A549 (cell line): Measurements from ENCODE around the gene TM4SF18. TPM values are rescaled to one million over a fixed set of nuclear protein-coding genes. Genes with fewer than 3 reads are reported as not detected.

ENCODE experiments used
- ATOH8 ChIP-seq: fragments of 250-450 bp; sonication (Bioruptor Pico); IDR thresholded peaks from 2 replicates; pipeline ENCODE4 v1.5.0; 2020; ENCODE audit warnings: low read depth, mild to moderate bottlenecking, moderate library complexity
- BCL3 ChIP-seq: fragments of >200 bp; sonication (Bioruptor Twin); formaldehyde crosslinking; IDR thresholded peaks from 3 replicates; pipeline ENCODE4 v1.6.1; 2016
- BHLHE40 ChIP-seq: IDR thresholded peaks from 2 replicates; pipeline ENCODE4 v1.6.1; 2012; ENCODE audit warnings: low read depth, low read length, inconsistent platforms
- CBX2 ChIP-seq: fragments of 200-600 bp; sonication (generic); IDR thresholded peaks from 2 replicates; pipeline ENCODE4 v1.6.1; 2016; ENCODE audit warnings: low read depth, mild to moderate bottlenecking, borderline replicate concordance
- CBX8 ChIP-seq: fragments of 200-600 bp; sonication (generic); IDR thresholded peaks from 2 replicates; pipeline ENCODE4 v1.6.1; 2016
- CEBPB ChIP-seq, 2 experiments: fragments of >200 bp in 1 of 2; sonication (Bioruptor Twin) in 1 of 2; formaldehyde crosslinking in 1 of 2; IDR thresholded peaks; 2 replicates each; pipeline ENCODE4 v1.6.1; 2012 to 2016
- CHD2 ChIP-seq: fragments of 150-350 bp; IDR thresholded peaks from 2 replicates; pipeline ENCODE4 v1.6.1; 2014; ENCODE audit warnings: low read length; ENCODE audit not compliant: partially characterized antibody
- CTCF ChIP-seq: fragments of >200 bp; sonication (Bioruptor Twin); formaldehyde crosslinking; IDR thresholded peaks from 3 replicates; pipeline ENCODE4 v1.5.1; 2016
- EHF ChIP-seq: fragments of 250-450 bp; sonication (Bioruptor Pico); IDR thresholded peaks from 2 replicates; pipeline ENCODE4 v1.5.0; 2020; ENCODE audit warnings: mild to moderate bottlenecking
- EHMT2 ChIP-seq: fragments of 200-600 bp; sonication (generic); IDR thresholded peaks from 2 replicates; pipeline ENCODE4 v1.6.1; 2016; ENCODE audit warnings: antibody characterized with exemption, low read depth, mild to moderate bottlenecking, moderate library complexity
- ELK1 ChIP-seq: fragments of 150-350 bp; IDR thresholded peaks from 2 replicates; pipeline ENCODE4 v1.6.1; 2014; ENCODE audit warnings: low read depth, mild to moderate bottlenecking, low read length
- ESRRA ChIP-seq: fragments of 150-350 bp; IDR thresholded peaks from 2 replicates; pipeline ENCODE4 v1.6.1; 2014; ENCODE audit warnings: mild to moderate bottlenecking, low read length, borderline replicate concordance
- FOSB ChIP-seq: fragments of 250-450 bp; sonication (Bioruptor Pico); IDR thresholded peaks from 2 replicates; pipeline ENCODE4 v1.5.0; 2020; ENCODE audit warnings: mild to moderate bottlenecking, moderate library complexity
- FOSL2 ChIP-seq, 2 experiments: fragments of 450-650 bp in 1 of 2; fragments of >200 bp in 1 of 2; sonication (Bioruptor Twin) in 1 of 2; formaldehyde crosslinking; IDR thresholded peaks; 2 replicates each; pipeline versions ENCODE4 v1.5.0 to v1.6.1; 2016 to 2020; ENCODE audit warnings: mild to moderate bottlenecking in 1 of 2, moderate library complexity in 1 of 2
- FOXS1 ChIP-seq: fragments of 250-450 bp; sonication (Bioruptor Pico); IDR thresholded peaks from 2 replicates; pipeline ENCODE4 v1.5.0; 2020; ENCODE audit warnings: mild to moderate bottlenecking, moderate library complexity
- GATA3 ChIP-seq: IDR thresholded peaks from 2 replicates; pipeline ENCODE4 v1.6.1; 2012; ENCODE audit warnings: borderline replicate concordance
- HEYL ChIP-seq: fragments of 250-450 bp; sonication (Bioruptor Pico); IDR thresholded peaks from 2 replicates; pipeline ENCODE4 v1.8.0; 2021; ENCODE audit warnings: mild to moderate bottlenecking, moderate library complexity
- JUN ChIP-seq, 2 experiments: fragments of >200 bp; sonication (Bioruptor Twin); formaldehyde crosslinking; IDR thresholded peaks; 2 replicates in 1 of 2; 3 replicates in 1 of 2; pipeline ENCODE4 v1.6.1; 2016 to 2017
- MAFK ChIP-seq: fragments of 450-650 bp; IDR thresholded peaks from 2 replicates; pipeline ENCODE4 v1.6.1; 2014; ENCODE audit not compliant: partially characterized antibody
- MYC ChIP-seq: IDR thresholded peaks from 2 replicates; pipeline ENCODE4 v1.6.1; 2012; ENCODE audit warnings: mild to moderate bottlenecking, inconsistent platforms, low read length, improper control_type of control experiment, borderline replicate concordance
- NFE2L2 ChIP-seq: fragments of 150-350 bp; conservative IDR thresholded peaks from 2 replicates; pipeline ENCODE4 v1.6.1; 2014; ENCODE audit warnings: low read length
- NR3C1 ChIP-seq: fragments of >200 bp; sonication (Bioruptor Twin); formaldehyde crosslinking; IDR thresholded peaks from 3 replicates; pipeline ENCODE4 v1.6.1; 2017
- PBX3 ChIP-seq: IDR thresholded peaks from 2 replicates; pipeline ENCODE4 v1.6.1; 2012
- PHF8 ChIP-seq: fragments of 200-600 bp; sonication (generic); IDR thresholded peaks from 2 replicates; pipeline ENCODE4 v1.6.1; 2016; ENCODE audit warnings: low read depth, mild to moderate bottlenecking, antibody characterized with exemption, moderate library complexity, borderline replicate concordance
- POLR2A ChIP-seq: IDR thresholded peaks from 2 replicates; pipeline ENCODE4 v1.6.1; 2012; ENCODE audit warnings: mild to moderate bottlenecking, low read length
- POLR2AphosphoS2 ChIP-seq: conservative IDR thresholded peaks from 2 replicates; pipeline ENCODE4 v1.6.1; 2012; ENCODE audit warnings: low read length, improper control_type of control experiment, inconsistent platforms
- RAD21 ChIP-seq, 2 experiments: fragments of >200 bp in 1 of 2; sonication (Bioruptor Twin) in 1 of 2; formaldehyde crosslinking in 1 of 2; IDR thresholded peaks in 1 of 2; conservative IDR thresholded peaks in 1 of 2; 2 replicates in 1 of 2; 3 replicates in 1 of 2; pipeline ENCODE4 v1.6.1; 2012 to 2018; ENCODE audit warnings: inconsistent platforms in 1 of 2
- RCOR1 ChIP-seq: fragments of 150-350 bp; IDR thresholded peaks from 2 replicates; pipeline ENCODE4 v1.6.1; 2014; ENCODE audit warnings: antibody characterized with exemption, low read length, low read depth
- RFX5 ChIP-seq: fragments of 450-650 bp; IDR thresholded peaks from 2 replicates; pipeline ENCODE4 v1.7.1; 2014; ENCODE audit warnings: antibody characterized with exemption, mild to moderate bottlenecking, moderate library complexity
- RNF2 ChIP-seq: fragments of 200-600 bp; sonication (generic); IDR thresholded peaks from 2 replicates; pipeline ENCODE4 v1.6.1; 2016; ENCODE audit warnings: low read depth, mild to moderate bottlenecking, antibody characterized with exemption, moderate library complexity, borderline replicate concordance
- SMC3 ChIP-seq: fragments of >200 bp; sonication (Bioruptor Twin); formaldehyde crosslinking; IDR thresholded peaks from 3 replicates; pipeline ENCODE4 v1.6.1; 2018; ENCODE audit warnings: inconsistent platforms
- SREBF2 ChIP-seq: fragments of 450-650 bp; IDR thresholded peaks from 2 replicates; pipeline ENCODE4 v1.6.1; 2014; ENCODE audit warnings: mild to moderate bottlenecking, moderate library complexity
- TFCP2L1 ChIP-seq: fragments of 250-450 bp; sonication (Bioruptor Pico); IDR thresholded peaks from 2 replicates; pipeline ENCODE4 v1.5.0; 2021; ENCODE audit warnings: mild to moderate bottlenecking
- TP53 ChIP-seq: fragments of 250-450 bp; sonication (Bioruptor Pico); IDR thresholded peaks from 2 replicates; pipeline ENCODE4 v1.5.0; 2021; ENCODE audit warnings: mild to moderate bottlenecking, moderate library complexity
- USF2 ChIP-seq: fragments of 450-650 bp; IDR thresholded peaks from 2 replicates; pipeline ENCODE4 v1.6.1; 2014; ENCODE audit warnings: antibody characterized with exemption
- ZFP36 ChIP-seq: fragments of 450-650 bp; IDR thresholded peaks from 2 replicates; pipeline ENCODE4 v1.6.1; 2014; ENCODE audit warnings: borderline replicate concordance; ENCODE audit not compliant: partially characterized antibody
- ZNF302 ChIP-seq: fragments of 250-450 bp; sonication (Bioruptor Pico); IDR thresholded peaks from 2 replicates; pipeline ENCODE4 v1.9.0; 2021; ENCODE audit warnings: inconsistent platforms, mild to moderate bottlenecking, moderate library complexity
- ZSCAN20 ChIP-seq: fragments of 250-450 bp; sonication (Bioruptor Pico); IDR thresholded peaks from 2 replicates; pipeline ENCODE4 v1.8.0; 2022; ENCODE audit warnings: mild to moderate bottlenecking, moderate library complexity
- polyA plus RNA-seq, 4 experiments: library from polyadenylated mRNA; depleted of rRNA in 3 of 4; stranded (reverse); fragments of >200 nt; fragmentation: RNase III in 1 of 4; extraction: RNeasy Plus Mini Kit Qiagen cat#74134 plus additional on column Dnase treatment in 1 of 4; gene quantifications; 2 replicates in 3 of 4; 3 replicates in 1 of 4; pipeline ENCODE4 v1.2.3, GENCODE V29; 2011 to 2017

TM4SF18 gene
- polyA plus RNA-seq, 2 of the 4 experiments (the other 2 are of a cell fraction) = 51.3 to 99.8 TPM

GRCh38 chr3:149340310-149340933 is 7.0 kb upstream of the TM4SF18 start (continued):
- TF ChIP-seq CTCF (no peak), POLR2A (no peak), PBX3 (peak; percentile 48; the same call in 1 of the 2 replicates), BHLHE40 (no peak), ELK1 (no peak), MAFK (no peak), BCL3 (0 out of 3 replicates have a peak, but pooled peaks have one; percentile 9), CHD2 (no peak), USF2 (no peak), ESRRA (no peak), POLR2AphosphoS2 (no peak), TFCP2L1 (CRISPR knock-in tag) (0 out of 2 replicates have a peak, but pooled peaks have one; percentile 38), ATOH8 (peak; percentile 77; the same call in 1 of the 2 replicates), RAD21 (conservative IDR thresholded peaks at IDR 0.05 in 1 of 2, IDR thresholded peaks at IDR 0.05 in 1 of 2) (0 out of 5 replicates have a peak, but pooled peaks of 1 of the 2 experiments have one; percentile 5), PHF8 (no peak), ZSCAN20 (no peak), CBX8 (no peak), SREBF2 (no peak), ZFP36 (no peak), RNF2 (no peak), NR3C1 (no peak), ZNF302 (CRISPR knock-in tag) (no peak), JUN (IDR thresholded peaks at IDR 0.05) (peak in 1 of 2 experiments; percentile 69; a peak in 4 of 5 replicates), NFE2L2 (no peak), EHMT2 (no peak), EHF (CRISPR knock-in tag) (no peak), FOXS1 (CRISPR knock-in tag) (peak; percentile 87), RFX5 (no peak), FOSL2 (IDR thresholded peaks at IDR 0.05) (no peak), FOSL2 (CRISPR knock-in tag; IDR thresholded peaks at IDR 0.05) (no peak; the same call in 1 of the 2 replicates), HEYL (no peak), GATA3 (peak; percentile 50; the same call in 1 of the 2 replicates), SMC3 (no peak; the same call in 1 of the 3 replicates), CBX2 (no peak), RCOR1 (no peak), FOSB (CRISPR knock-in tag) (no peak), MYC (no peak), CEBPB (IDR thresholded peaks at IDR 0.05) (peak in 1 of 2 experiments; percentile 1; a peak in 1 of 4 replicates), TP53 (CRISPR knock-in tag) (no peak)
